ENCODE results near the gene MCOLN3. TPM values are rescaled to one million over a fixed set of nuclear protein-coding genes. Genes with fewer than 3 reads are reported as not detected.

Gene MCOLN3
- total RNA-seq, 2 donors from 2014 or later = 10.1 to 12.6 TPM

- no peak overlapping the region for H3K4me3 Mint-ChIP-seq
- 86 to 100% methylated on average over 1 of the region's 1 CpG for WGBS, 2 experiments (ENCODE audit: insufficient coverage in 1 of 2, insufficient read length in 1 of 2)
- H3K9me3 Mint-ChIP-seq = no peaks in the 10 kb centered on the region
- no peak overlapping the region for H3K27ac Mint-ChIP-seq
- H3K36me3 ChIP-seq (ENCODE audit: control insufficient read depth, insufficient read depth, low read length) = no peaks in the 10 kb centered on the region
- H3K27me3 Mint-ChIP-seq (ENCODE audit: insufficient read depth) = peaks cover 6% of the 10 kb centered on the region
- peaks cover 15% of the 10 kb centered on the region for H3K4me1 Mint-ChIP-seq
- H3K9me3 ChIP-seq (ENCODE audit: control insufficient read depth, low read length) = no peaks in the 10 kb centered on the region
- TF ChIP-seq CTCF (conservative IDR thresholded peaks at IDR 0.05) = no peak
- no peak for DNase-seq
- no peaks in the 10 kb centered on the region for H3K27me3 ChIP-seq (ENCODE audit: control insufficient read depth, insufficient read depth, low read length, poor library complexity, severe bottlenecking)
- H3K9ac ChIP-seq (ENCODE audit: extremely low read depth, low read length, poor library complexity, severe bottlenecking) = no peak overlapping the region
- no peak overlapping the region for H3K27ac ChIP-seq (ENCODE audit: low read depth, low read length)
- no peak overlapping the region for H3K4me3 ChIP-seq (ENCODE audit: low read length)
- peaks cover 3% of the 10 kb centered on the region for H3K4me1 ChIP-seq (ENCODE audit: control insufficient read depth, insufficient read depth, low read length)
- H3K36me3 Mint-ChIP-seq (ENCODE audit: low read depth) = no peaks in the 10 kb centered on the region
These were observed 17.2 kb upstream of the MCOLN3 start for GRCh38 chr1:85065550-85065949.

- H3K9me3 ChIP-seq (ENCODE audit: control insufficient read depth, low read length) = no peaks in the 10 kb centered on the region
- no peaks in the 10 kb centered on the region for H3K36me3 ChIP-seq (ENCODE audit: control insufficient read depth, insufficient read depth, low read length)
- peak overlapping the region; percentile 82 for H3K4me3 ChIP-seq (ENCODE audit: low read length)
- H3K27ac Mint-ChIP-seq = no peak overlapping the region
- peaks cover 7% of the 10 kb centered on the region for H3K27me3 ChIP-seq (ENCODE audit: control insufficient read depth, insufficient read depth, low read length, poor library complexity, severe bottlenecking)
- peaks cover 14% of the 10 kb centered on the region for H3K4me1 Mint-ChIP-seq
- H3K9ac ChIP-seq (ENCODE audit: extremely low read depth, low read length, poor library complexity, severe bottlenecking) = peak overlapping the region; percentile 65
- TF ChIP-seq CTCF (conservative IDR thresholded peaks at IDR 0.05) = no peak
- H3K27ac ChIP-seq (ENCODE audit: low read depth, low read length) = no peak overlapping the region
- H3K9me3 Mint-ChIP-seq = no peaks in the 10 kb centered on the region
- peaks cover 15% of the 10 kb centered on the region for H3K27me3 Mint-ChIP-seq (ENCODE audit: insufficient read depth)
- H3K4me1 ChIP-seq (ENCODE audit: control insufficient read depth, insufficient read depth, low read length) = peaks cover 3% of the 10 kb centered on the region
- H3K4me3 Mint-ChIP-seq = peak overlapping the region; percentile 65
- WGBS, 2 experiments (ENCODE audit: insufficient coverage in 1 of 2, insufficient read length in 1 of 2) = 58 to 90% methylated on average over 2 to 7 of the region's 7 CpGs
- H3K36me3 Mint-ChIP-seq (ENCODE audit: low read depth) = no peaks in the 10 kb centered on the region
- DNase-seq = no peak
These were observed 14.2 kb upstream of the MCOLN3 start for GRCh38 chr1:85062425-85063026.

- Histone ChIP-seq H3K36me3 (ENCODE audit: control insufficient read depth, insufficient read depth, low read length) (no peaks in the 10 kb centered on the region), H3K27me3 (ENCODE audit: control insufficient read depth, insufficient read depth, low read length, poor library complexity, severe bottlenecking) (peaks cover 7% of the 10 kb centered on the region), H3K9ac (ENCODE audit: extremely low read depth, low read length, poor library complexity, severe bottlenecking) (peak overlapping the region; percentile 65), H3K4me1 (ENCODE audit: control insufficient read depth, insufficient read depth, low read length) (peaks cover 3% of the 10 kb centered on the region), H3K27ac (ENCODE audit: low read depth, low read length) (no peak overlapping the region), H3K4me3 (ENCODE audit: low read length) (peak overlapping the region; percentile 82), H3K9me3 (ENCODE audit: control insufficient read depth, low read length) (no peaks in the 10 kb centered on the region)
- no peaks in the 10 kb centered on the region for H3K36me3 Mint-ChIP-seq (ENCODE audit: low read depth)
- H3K4me3 Mint-ChIP-seq = peak overlapping the region; percentile 65
- H3K27me3 Mint-ChIP-seq (ENCODE audit: insufficient read depth) = peaks cover 15% of the 10 kb centered on the region
- 19 to 45% methylated on average over 9 to 25 of the region's 25 CpGs for WGBS, 2 experiments (ENCODE audit: insufficient coverage in 1 of 2, insufficient read length in 1 of 2)
- no peak for TF ChIP-seq CTCF (conservative IDR thresholded peaks at IDR 0.05)
- H3K9me3 Mint-ChIP-seq = no peaks in the 10 kb centered on the region
- H3K4me1 Mint-ChIP-seq = peaks cover 8% of the 10 kb centered on the region
- DNase-seq = peak; percentile 97
- peak overlapping the region; percentile 85 for H3K27ac Mint-ChIP-seq
These were observed 13.6 kb upstream of the MCOLN3 start for GRCh38 chr1:85061711-85062424.
